ENCODE data around the gene HSP90AA1. TPM values are rescaled to one million over a fixed set of nuclear protein-coding genes. Genes with fewer than 3 reads are reported as not detected.
"Not testable (repeated sequence)": the region's sequence is repeated elsewhere in the genome, so short reads cannot be mapped to it uniquely, and the experiment has no call there.

HSP90AA1 gene
- total RNA-seq, 2 experiments from 2014 or later: 294 to 704 TPM

GRCh38 chr14:102117852-102118251 is 31.0 kb upstream of the HSP90AA1 start:
- intact Hi-C loops (cut with micrococcal nuclease; ENCODE audit: unreplicated experiment): no loop called here
- Histone ChIP-seq H3K27ac (ENCODE audit: low read depth, low read length, poor library complexity, severe bottlenecking) (no peak overlapping the region), H4K20me1 (ENCODE audit: insufficient read depth, low read length) (no peaks in the 10 kb centered on the region), H3K79me2 (ENCODE audit: insufficient read depth, low read depth, low read length) (no peaks in the 10 kb centered on the region), H3K4me3 (ENCODE audit: low read depth, low read length, poor library complexity, severe bottlenecking) (no peak overlapping the region), H3K9me2 (ENCODE audit: insufficient read depth, low read length) (no peaks in the 10 kb centered on the region), H2AFZ (ENCODE audit: low read length) (no peak overlapping the region), H3K9me3 (ENCODE audit: low read length) (peaks cover 18% of the 10 kb centered on the region), H3K4me2 (ENCODE audit: low read length) (no peak overlapping the region), H3K4me1 (ENCODE audit: insufficient read depth, low read length, poor library complexity, severe bottlenecking) (no peaks in the 10 kb centered on the region), H3K36me3 (ENCODE audit: insufficient read depth, low read length) (peaks cover 10% of the 10 kb centered on the region; the same call in 1 of the 2 replicates)
- ChIA-PET CTCF (ENCODE audit: unreplicated experiment) (no interaction called here), POLR2A (interaction anchor here (0.6 to 1.0 kb wide), 3 partner anchors 9 to 97 kb away, joined by 3 read pairs; no protein-coding TSS in a partner anchor)
- TF ChIP-seq CTCF (conservative IDR thresholded peaks at IDR 0.05; ENCODE audit: low read length) (no peak), EZH2phosphoT487 (IDR thresholded peaks at IDR 0.05; ENCODE audit: borderline replicate concordance, low read depth, low read length) (no peak)
- BruUV-seq (replicated peaks): no TSS peak
- no peak for DNase-seq (ENCODE audit: low spot score)

- Histone ChIP-seq H3K36me3 (ENCODE audit: insufficient read depth, low read length) (peaks cover 10% of the 10 kb centered on the region; the same call in 1 of the 2 replicates), H3K4me2 (ENCODE audit: low read length) (no peak overlapping the region), H3K9me2 (ENCODE audit: insufficient read depth, low read length) (no peaks in the 10 kb centered on the region), H3K9me3 (ENCODE audit: low read length) (peaks cover 21% of the 10 kb centered on the region), H4K20me1 (ENCODE audit: insufficient read depth, low read length) (no peaks in the 10 kb centered on the region), H3K4me3 (ENCODE audit: low read depth, low read length, poor library complexity, severe bottlenecking) (no peak overlapping the region), H3K4me1 (ENCODE audit: insufficient read depth, low read length, poor library complexity, severe bottlenecking) (no peaks in the 10 kb centered on the region), H3K27ac (ENCODE audit: low read depth, low read length, poor library complexity, severe bottlenecking) (no peak overlapping the region), H3K79me2 (ENCODE audit: insufficient read depth, low read depth, low read length) (no peaks in the 10 kb centered on the region), H2AFZ (ENCODE audit: low read length) (no peak overlapping the region)
- CTCF ChIA-PET (ENCODE audit: unreplicated experiment): interaction anchor here (0.6 kb wide), 1 partner anchor 805 kb away, joined by 3 read pairs; no protein-coding TSS in a partner anchor
- DNase-seq (ENCODE audit: low spot score): no peak
- TF ChIP-seq CTCF (conservative IDR thresholded peaks at IDR 0.05; ENCODE audit: low read length): no peak
- no peak for TF ChIP-seq EZH2phosphoT487 (IDR thresholded peaks at IDR 0.05; ENCODE audit: borderline replicate concordance, low read depth, low read length)
- intact Hi-C loops (cut with micrococcal nuclease; ENCODE audit: unreplicated experiment): no loop called here
- no TSS peak for BruUV-seq (replicated peaks)
- POLR2A ChIA-PET: no interaction called here
Measured at GRCh38 chr14:102116361-102117180, 29.7 kb upstream of the HSP90AA1 start.

GRCh38 chr14:102111101-102111500 is 24.3 kb upstream of the HSP90AA1 start:
- POLR2A ChIA-PET: interaction anchor here (1.2 kb wide), 1 partner anchor 15 kb away, joined by 3 read pairs; no protein-coding TSS in a partner anchor
- H3K4me2 ChIP-seq (ENCODE audit: low read length): no peak overlapping the region
- H3K9me3 ChIP-seq (ENCODE audit: low read length): peaks cover 11% of the 10 kb centered on the region
- no peak overlapping the region for H3K4me3 ChIP-seq (ENCODE audit: low read depth, low read length, poor library complexity, severe bottlenecking)
- no peaks in the 10 kb centered on the region for H3K79me2 ChIP-seq (ENCODE audit: insufficient read depth, low read depth, low read length)
- TF ChIP-seq CTCF (conservative IDR thresholded peaks at IDR 0.05; ENCODE audit: low read length) (no peak), EZH2phosphoT487 (IDR thresholded peaks at IDR 0.05; ENCODE audit: borderline replicate concordance, low read depth, low read length) (no peak)
- intact Hi-C loops (cut with micrococcal nuclease; ENCODE audit: unreplicated experiment): no loop called here
- H3K9me2 ChIP-seq (ENCODE audit: insufficient read depth, low read length): no peaks in the 10 kb centered on the region
- no peaks in the 10 kb centered on the region for H3K36me3 ChIP-seq (ENCODE audit: insufficient read depth, low read length)
- peaks cover 8% of the 10 kb centered on the region for H3K4me1 ChIP-seq (ENCODE audit: insufficient read depth, low read length, poor library complexity, severe bottlenecking)
- H2AFZ ChIP-seq (ENCODE audit: low read length): no peak overlapping the region
- no peak for DNase-seq (ENCODE audit: low spot score)
- CTCF ChIA-PET (ENCODE audit: unreplicated experiment): no interaction called here
- H3K27ac ChIP-seq (ENCODE audit: low read depth, low read length, poor library complexity, severe bottlenecking): no peak overlapping the region
- BruUV-seq (replicated peaks): no TSS peak
- H4K20me1 ChIP-seq (ENCODE audit: insufficient read depth, low read length): no peaks in the 10 kb centered on the region

GRCh38 chr14:102109332-102109731 is 22.5 kb upstream of the HSP90AA1 start:
- peaks cover 11% of the 10 kb centered on the region for H3K9me3 ChIP-seq (ENCODE audit: low read length)
- BruUV-seq (replicated peaks); H4K20me1 ChIP-seq (ENCODE audit: insufficient read depth, low read length); H2AFZ ChIP-seq (ENCODE audit: low read length); H3K79me2 ChIP-seq (ENCODE audit: insufficient read depth, low read depth, low read length); H3K27ac ChIP-seq (ENCODE audit: low read depth, low read length, poor library complexity, severe bottlenecking); H3K4me3 ChIP-seq (ENCODE audit: low read depth, low read length, poor library complexity, severe bottlenecking); H3K9me2 ChIP-seq (ENCODE audit: insufficient read depth, low read length); DNase-seq (ENCODE audit: low spot score); intact Hi-C loops (cut with micrococcal nuclease; ENCODE audit: unreplicated experiment); CTCF ChIA-PET (ENCODE audit: unreplicated experiment); H3K4me2 ChIP-seq (ENCODE audit: low read length); H3K36me3 ChIP-seq (ENCODE audit: insufficient read depth, low read length): not testable (repeated sequence)
- peaks cover 17% of the 10 kb centered on the region for H3K4me1 ChIP-seq (ENCODE audit: insufficient read depth, low read length, poor library complexity, severe bottlenecking)
- POLR2A ChIA-PET: interaction anchor here (0.6 kb wide), 1 partner anchor 10 kb away, joined by 3 read pairs; no protein-coding TSS in a partner anchor
